DOHH2 (cell line): ENCODE data around the gene BBS9.

Experiments
- H3F3A ChIP-seq: fragments of 200-600 bp; sonication (generic), shearing (Covaris generic); 2 replicates; pipeline ENCODE4 v1.6.0; 2016; ENCODE audit warnings: antibody characterized with exemption, mild to moderate bottlenecking; ENCODE audit not compliant: control insufficient read depth, insufficient read depth
- H3K27ac ChIP-seq: fragments of 200-600 bp; sonication (generic); 2 replicates; pipeline ENCODE4 v1.5.1; 2014; ENCODE audit warnings: low read depth, mild to moderate bottlenecking, low read length, moderate library complexity
- H3K27me3 ChIP-seq: fragments of 200-600 bp; sonication (generic); 2 replicates; pipeline ENCODE4 v1.6.1; 2014; ENCODE audit warnings: mild to moderate bottlenecking, low read length, mixed read lengths; ENCODE audit not compliant: control insufficient read depth
- H3K36me3 ChIP-seq: fragments of 200-600 bp; sonication (generic); 2 replicates; pipeline ENCODE4 v1.6.1; 2014; ENCODE audit warnings: mild to moderate bottlenecking, low read length, moderate library complexity, mixed read lengths; ENCODE audit not compliant: control insufficient read depth
- H3K4me1 ChIP-seq: fragments of 200-600 bp; sonication (generic); 2 replicates; pipeline ENCODE4 v1.6.1; 2014; ENCODE audit warnings: mild to moderate bottlenecking, low read length, mixed read lengths; ENCODE audit not compliant: control insufficient read depth
- H3K4me2 ChIP-seq: fragments of 200-600 bp; sonication (generic); 2 replicates; pipeline ENCODE4 v1.6.0; 2014; ENCODE audit warnings: mild to moderate bottlenecking, low read length, moderate library complexity
- H3K4me3 ChIP-seq: fragments of 200-600 bp; sonication (generic); 2 replicates; pipeline ENCODE4 v1.5.1; 2014; ENCODE audit warnings: mild to moderate bottlenecking, low read length, mixed read lengths
- H3K79me2 ChIP-seq: fragments of 200-600 bp; sonication (generic); 2 replicates; pipeline ENCODE4 v1.6.1; 2014; ENCODE audit warnings: mild to moderate bottlenecking, low read length, mixed read lengths; ENCODE audit not compliant: control insufficient read depth
- H3K9me2 ChIP-seq: fragments of 200-600 bp; sonication (generic); replicated peaks from 2 replicates; pipeline ENCODE4 v1.6.1; 2014; ENCODE audit warnings: mild to moderate bottlenecking, low read length, mixed read lengths; ENCODE audit not compliant: control insufficient read depth
- H3K9me3 ChIP-seq: fragments of 200-600 bp; sonication (generic); 2 replicates; pipeline ENCODE4 v1.6.1; 2014; ENCODE audit warnings: antibody characterized with exemption, low read length, mixed read lengths; ENCODE audit not compliant: control insufficient read depth, insufficient read depth
- H4K20me1 ChIP-seq: fragments of 200-600 bp; sonication (generic); 2 replicates; pipeline ENCODE4 v1.6.0; 2014; ENCODE audit warnings: low read depth, mild to moderate bottlenecking, antibody characterized with exemption, low read length, moderate library complexity; ENCODE audit not compliant: control insufficient read depth, insufficient read depth
- EZH2phosphoT487 ChIP-seq: fragments of 200-600 bp; sonication (generic); IDR thresholded peaks from 2 replicates; pipeline ENCODE4 v1.6.1; 2017; ENCODE audit warnings: borderline replicate concordance, mild to moderate bottlenecking, antibody characterized with exemption, low read length, moderate library complexity, mixed read lengths
- TF ChIP-seq, protein P1 (sequence below): fragments of 200-600 bp; sonication (generic); IDR thresholded peaks from one replicate; pipeline ENCODE4 v1.5.1; 2014; ENCODE audit warnings: antibody characterized with exemption, mild to moderate bottlenecking, low read depth, low read length; ENCODE audit not compliant: poor library complexity, severe bottlenecking

Gene BBS9

DNA sequence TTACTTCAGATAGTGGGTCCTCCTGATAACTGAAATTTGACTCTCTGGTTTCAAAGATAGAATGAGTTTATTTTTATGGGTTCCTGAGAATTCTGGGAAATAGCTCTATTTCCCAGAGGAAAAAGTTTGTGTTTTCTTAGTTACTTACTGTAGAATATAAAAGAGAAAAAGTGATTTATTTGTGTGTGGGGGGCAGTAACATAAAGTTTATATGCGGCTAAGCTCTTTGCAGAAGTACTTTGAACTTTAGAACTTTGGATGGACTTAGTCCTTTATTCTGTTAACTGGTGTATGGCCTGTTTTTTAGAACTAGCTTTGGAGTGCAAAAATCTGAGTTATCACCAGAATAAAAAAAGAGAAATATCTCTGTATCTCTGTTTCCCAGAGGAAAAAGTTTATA is 157.1 kb downstream of the BBS9 start:
- Histone ChIP-seq H3K27me3 (no peaks in the 10 kb centered on the region), H3K79me2 (no peaks in the 10 kb centered on the region), H3K9me3 (no peaks in the 10 kb centered on the region), H3K4me3 (no peak overlapping the region), H4K20me1 (no peaks in the 10 kb centered on the region), H3K9me2 (no peaks in the 10 kb centered on the region), H3K4me1 (no peaks in the 10 kb centered on the region), H3K4me2 (no peak overlapping the region), H3K27ac (no peak overlapping the region), H3F3A (no peaks in the 10 kb centered on the region), H3K36me3 (no peaks in the 10 kb centered on the region)
- TF ChIP-seq EZH2phosphoT487, result no peak
- TF ChIP-seq, protein P1, sequence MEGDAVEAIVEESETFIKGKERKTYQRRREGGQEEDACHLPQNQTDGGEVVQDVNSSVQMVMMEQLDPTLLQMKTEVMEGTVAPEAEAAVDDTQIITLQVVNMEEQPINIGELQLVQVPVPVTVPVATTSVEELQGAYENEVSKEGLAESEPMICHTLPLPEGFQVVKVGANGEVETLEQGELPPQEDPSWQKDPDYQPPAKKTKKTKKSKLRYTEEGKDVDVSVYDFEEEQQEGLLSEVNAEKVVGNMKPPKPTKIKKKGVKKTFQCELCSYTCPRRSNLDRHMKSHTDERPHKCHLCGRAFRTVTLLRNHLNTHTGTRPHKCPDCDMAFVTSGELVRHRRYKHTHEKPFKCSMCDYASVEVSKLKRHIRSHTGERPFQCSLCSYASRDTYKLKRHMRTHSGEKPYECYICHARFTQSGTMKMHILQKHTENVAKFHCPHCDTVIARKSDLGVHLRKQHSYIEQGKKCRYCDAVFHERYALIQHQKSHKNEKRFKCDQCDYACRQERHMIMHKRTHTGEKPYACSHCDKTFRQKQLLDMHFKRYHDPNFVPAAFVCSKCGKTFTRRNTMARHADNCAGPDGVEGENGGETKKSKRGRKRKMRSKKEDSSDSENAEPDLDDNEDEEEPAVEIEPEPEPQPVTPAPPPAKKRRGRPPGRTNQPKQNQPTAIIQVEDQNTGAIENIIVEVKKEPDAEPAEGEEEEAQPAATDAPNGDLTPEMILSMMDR, result no peak

DNA sequence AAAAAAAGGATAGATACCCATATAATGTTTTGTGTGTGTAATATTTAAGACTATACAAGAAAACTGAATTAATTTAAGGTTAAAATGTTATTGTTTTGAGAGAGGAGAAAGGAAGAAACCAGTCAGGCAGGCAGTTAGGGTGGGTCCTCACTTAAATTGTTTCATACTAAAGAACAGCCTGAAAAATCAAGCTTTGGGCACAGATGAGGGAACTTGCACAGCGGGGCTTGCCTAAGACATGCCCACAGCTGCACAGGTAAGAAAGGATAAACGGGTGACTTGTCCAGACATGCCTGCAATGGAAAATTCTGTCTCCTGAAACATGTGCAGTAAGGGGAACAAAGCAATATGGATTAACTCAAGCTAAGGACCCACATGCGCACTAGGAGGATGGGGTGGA is 158.4 kb downstream of the BBS9 start:
- Histone ChIP-seq H3K4me2 (no peak overlapping the region), H3K27me3 (no peaks in the 10 kb centered on the region), H3K79me2 (no peaks in the 10 kb centered on the region), H3K27ac (no peak overlapping the region), H3K36me3 (no peaks in the 10 kb centered on the region), H3K9me3 (no peaks in the 10 kb centered on the region), H4K20me1 (no peaks in the 10 kb centered on the region), H3F3A (no peaks in the 10 kb centered on the region), H3K4me3 (no peak overlapping the region), H3K9me2 (no peaks in the 10 kb centered on the region), H3K4me1 (no peaks in the 10 kb centered on the region)
- no peak for TF ChIP-seq EZH2phosphoT487
- TF ChIP-seq, protein P1, result no peak

DNA sequence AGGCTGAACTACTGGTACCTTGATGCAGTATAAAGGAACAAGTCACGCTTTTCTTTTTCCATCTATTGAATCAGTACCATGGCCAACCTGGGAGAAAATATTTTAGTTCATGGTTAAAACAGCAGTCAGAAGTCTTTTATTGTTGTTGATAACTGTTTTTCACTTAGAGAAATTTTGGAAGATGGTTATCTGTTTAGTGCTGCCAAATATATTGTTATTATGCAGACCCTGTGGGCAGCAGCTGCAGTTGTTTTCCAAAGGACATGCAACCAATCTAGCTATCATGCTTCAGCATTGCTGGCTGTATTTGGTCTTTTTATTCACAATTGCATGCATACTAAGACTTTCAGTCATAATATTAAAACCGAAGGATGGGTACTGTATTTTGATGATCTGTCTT is 169.5 kb downstream of the BBS9 start:
- Histone ChIP-seq H3K36me3 (no peaks in the 10 kb centered on the region), H3K79me2 (no peaks in the 10 kb centered on the region), H3K27me3 (no peaks in the 10 kb centered on the region), H3K9me3 (no peaks in the 10 kb centered on the region), H3K27ac (no peak overlapping the region), H3K9me2 (peaks cover 2% of the 10 kb centered on the region; the same call in 1 of the 2 replicates), H4K20me1 (no peaks in the 10 kb centered on the region), H3F3A (no peaks in the 10 kb centered on the region), H3K4me3 (no peak overlapping the region), H3K4me1 (no peaks in the 10 kb centered on the region), H3K4me2 (no peak overlapping the region)
- no peak for TF ChIP-seq EZH2phosphoT487
- TF ChIP-seq, protein P1, result no peak

DNA sequence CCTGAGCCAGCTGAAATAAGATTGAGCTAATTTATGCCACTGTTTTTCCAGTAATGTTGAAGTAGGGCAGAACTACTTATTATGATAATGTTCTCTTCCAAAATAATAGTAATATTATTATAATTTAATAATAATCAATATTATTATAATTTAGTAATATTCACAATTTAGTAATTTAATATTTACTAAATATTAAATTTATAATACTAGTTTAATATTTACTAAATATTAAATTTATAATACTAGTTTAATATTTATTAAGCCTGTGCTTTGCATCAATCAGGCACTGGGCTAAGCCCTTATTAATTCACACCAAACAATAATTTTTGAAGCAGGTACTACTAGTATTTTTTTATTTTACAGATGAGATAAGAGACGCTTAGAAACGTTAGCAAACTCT is 170.1 kb downstream of the BBS9 start:
- H3K36me3 ChIP-seq, result no peaks in the 10 kb centered on the region

More for the DNA sequence above, 170.1 kb downstream of the BBS9 start:
- TF ChIP-seq, protein P1, result no peak
- TF ChIP-seq EZH2phosphoT487, result no peak
- Histone ChIP-seq H4K20me1 (no peaks in the 10 kb centered on the region), H3K9me2 (peaks cover 2% of the 10 kb centered on the region; the same call in 1 of the 2 replicates), H3F3A (no peaks in the 10 kb centered on the region), H3K27me3 (no peaks in the 10 kb centered on the region), H3K4me3 (no peak overlapping the region), H3K27ac (no peak overlapping the region), H3K9me3 (no peaks in the 10 kb centered on the region), H3K4me2 (no peak overlapping the region), H3K4me1 (no peaks in the 10 kb centered on the region), H3K79me2 (no peaks in the 10 kb centered on the region)
